SU-DHL-6 (cell line): Measurements from ENCODE around the gene MMP14.

ENCODE experiments used
- EZH2phosphoT487 ChIP-seq: fragments of 200-600 bp; sonication (generic), shearing (Covaris generic); conservative IDR thresholded peaks from 2 replicates; pipeline ENCODE4 v1.6.1; 2018; ENCODE audit warnings: mild to moderate bottlenecking, antibody characterized with exemption, low read length, moderate library complexity, mixed read lengths
- TF ChIP-seq, protein P1 (sequence below): fragments of 200-600 bp; sonication (generic); IDR thresholded peaks from one replicate; pipeline ENCODE4 v1.5.1; 2017; ENCODE audit warnings: antibody characterized with exemption, mild to moderate bottlenecking, low read length, moderate library complexity; ENCODE audit not compliant: insufficient read depth, poor library complexity, severe bottlenecking

DNA sequence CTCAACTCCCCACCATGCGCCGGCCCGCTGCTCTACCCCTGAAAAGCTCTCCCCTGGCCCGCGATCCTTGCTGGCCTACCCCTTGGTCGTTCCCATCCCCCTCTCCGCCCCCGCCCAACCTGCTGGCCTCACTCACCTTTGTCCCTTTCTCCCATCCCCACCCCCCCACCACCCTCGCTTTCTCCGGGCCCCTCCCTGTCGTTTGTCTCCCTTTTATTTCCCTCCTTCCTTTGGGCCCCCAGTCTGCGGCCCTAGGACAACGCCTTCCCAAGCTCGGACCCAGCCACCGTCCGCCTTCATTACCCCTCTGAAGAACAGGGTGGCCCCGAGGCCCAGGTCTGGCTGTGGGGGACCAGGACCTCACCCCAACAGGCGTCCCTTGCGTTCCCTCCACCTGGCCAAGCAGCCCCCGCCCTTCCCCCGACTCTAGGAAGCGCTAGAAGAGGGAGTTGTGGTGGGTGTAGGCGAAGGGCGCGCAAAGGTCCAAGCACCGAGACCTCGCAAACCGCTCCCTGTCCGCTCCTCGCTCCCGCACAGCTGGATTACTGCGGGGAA is 14.3 kb upstream of the MMP14 start:
- TF ChIP-seq, protein P1, sequence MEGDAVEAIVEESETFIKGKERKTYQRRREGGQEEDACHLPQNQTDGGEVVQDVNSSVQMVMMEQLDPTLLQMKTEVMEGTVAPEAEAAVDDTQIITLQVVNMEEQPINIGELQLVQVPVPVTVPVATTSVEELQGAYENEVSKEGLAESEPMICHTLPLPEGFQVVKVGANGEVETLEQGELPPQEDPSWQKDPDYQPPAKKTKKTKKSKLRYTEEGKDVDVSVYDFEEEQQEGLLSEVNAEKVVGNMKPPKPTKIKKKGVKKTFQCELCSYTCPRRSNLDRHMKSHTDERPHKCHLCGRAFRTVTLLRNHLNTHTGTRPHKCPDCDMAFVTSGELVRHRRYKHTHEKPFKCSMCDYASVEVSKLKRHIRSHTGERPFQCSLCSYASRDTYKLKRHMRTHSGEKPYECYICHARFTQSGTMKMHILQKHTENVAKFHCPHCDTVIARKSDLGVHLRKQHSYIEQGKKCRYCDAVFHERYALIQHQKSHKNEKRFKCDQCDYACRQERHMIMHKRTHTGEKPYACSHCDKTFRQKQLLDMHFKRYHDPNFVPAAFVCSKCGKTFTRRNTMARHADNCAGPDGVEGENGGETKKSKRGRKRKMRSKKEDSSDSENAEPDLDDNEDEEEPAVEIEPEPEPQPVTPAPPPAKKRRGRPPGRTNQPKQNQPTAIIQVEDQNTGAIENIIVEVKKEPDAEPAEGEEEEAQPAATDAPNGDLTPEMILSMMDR: no peak
- no peak for TF ChIP-seq EZH2phosphoT487
